ENCODE data around the gene APOC4. TPM values are rescaled to one million over a fixed set of nuclear protein-coding genes. Genes with fewer than 3 reads are reported as not detected.
A peak's percentile ranks its signal among the peaks of the same experiment; 100 is the strongest.
"Not testable (repeated sequence)": the region's sequence is repeated elsewhere in the genome, so short reads cannot be mapped to it uniquely, and the experiment has no call there.

Gene APOC4
- total RNA-seq, 1 experiment from 2014 or later: not detected

- no peak for TF ChIP-seq CTCF (IDR thresholded peaks at IDR 0.05; ENCODE audit: unreplicated experiment)
- intact Hi-C loops (cut with micrococcal nuclease): no loop called here
- ChIA-PET POLR2A (no interaction called here), CTCF (interaction anchor here (0.5 to 2.6 kb wide), 2 partner anchors 10 to 92 kb away, joined by 3 to 14 read pairs; no protein-coding TSS in a partner anchor)
- no peak for DNase-seq (ENCODE audit: unreplicated experiment)
- Mint-ChIP-seq H3K4me1 (ENCODE audit: insufficient read depth, unreplicated experiment) (peaks cover 16% of the 10 kb centered on the region), H3K27ac (ENCODE audit: low read depth, unreplicated experiment) (peak overlapping the region; percentile 18), H3K9me3 (ENCODE audit: unreplicated experiment) (no peaks in the 10 kb centered on the region), H3K27me3 (ENCODE audit: insufficient read depth, unreplicated experiment) (no peaks in the 10 kb centered on the region), H3K36me3 (ENCODE audit: insufficient read depth, unreplicated experiment) (peaks cover 72% of the 10 kb centered on the region), H3K4me3 (ENCODE audit: unreplicated experiment) (no peak overlapping the region)
- no TSS peak for BruUV-seq (replicated peaks)
Measured at GRCh38 chr19:44961821-44962220, 19.8 kb downstream of the APOC4 start.

GRCh38 chr19:44968118-44968517 lies 26.1 kb downstream of the APOC4 start:
- Mint-ChIP-seq H3K4me1 (ENCODE audit: insufficient read depth, unreplicated experiment) (no peaks in the 10 kb centered on the region), H3K27ac (ENCODE audit: low read depth, unreplicated experiment) (no peak overlapping the region), H3K4me3 (ENCODE audit: unreplicated experiment) (no peak overlapping the region), H3K36me3 (ENCODE audit: insufficient read depth, unreplicated experiment) (peaks cover 70% of the 10 kb centered on the region), H3K27me3 (ENCODE audit: insufficient read depth, unreplicated experiment) (no peaks in the 10 kb centered on the region), H3K9me3 (ENCODE audit: unreplicated experiment) (no peaks in the 10 kb centered on the region)
- TF ChIP-seq CTCF (IDR thresholded peaks at IDR 0.05; ENCODE audit: unreplicated experiment): no peak
- no TSS peak for BruUV-seq (replicated peaks)
- ChIA-PET CTCF (interaction anchor here (0.6 to 1.3 kb wide), 2 partner anchors 92 to 404 kb away, joined by 4 to 5 read pairs; no protein-coding TSS in a partner anchor), POLR2A (no interaction called here)
- no peak for DNase-seq (ENCODE audit: unreplicated experiment)
- intact Hi-C loops (cut with micrococcal nuclease): no loop called here

- Mint-ChIP-seq H3K4me3 (ENCODE audit: unreplicated experiment) (no peak overlapping the region), H3K27ac (ENCODE audit: low read depth, unreplicated experiment) (no peak overlapping the region), H3K4me1 (ENCODE audit: insufficient read depth, unreplicated experiment) (no peaks in the 10 kb centered on the region), H3K36me3 (ENCODE audit: insufficient read depth, unreplicated experiment) (peaks cover 70% of the 10 kb centered on the region), H3K9me3 (ENCODE audit: unreplicated experiment) (no peaks in the 10 kb centered on the region), H3K27me3 (ENCODE audit: insufficient read depth, unreplicated experiment) (no peaks in the 10 kb centered on the region)
- CTCF ChIA-PET: interaction anchor here (0.6 to 1.6 kb wide), 3 partner anchors 9 to 404 kb away, joined by 4 to 5 read pairs (median 5); no protein-coding TSS in a partner anchor
- BruUV-seq (replicated peaks): no TSS peak
- POLR2A ChIA-PET: no interaction called here
- intact Hi-C loops (cut with micrococcal nuclease): no loop called here
- no peak for DNase-seq (ENCODE audit: unreplicated experiment)
- TF ChIP-seq CTCF (IDR thresholded peaks at IDR 0.05; ENCODE audit: unreplicated experiment): no peak
Measured at GRCh38 chr19:44968670-44969069, 26.6 kb downstream of the APOC4 start.

- no peak for DNase-seq (ENCODE audit: unreplicated experiment)
- Mint-ChIP-seq H3K27ac (ENCODE audit: low read depth, unreplicated experiment) (no peak overlapping the region), H3K9me3 (ENCODE audit: unreplicated experiment) (no peaks in the 10 kb centered on the region), H3K4me3 (ENCODE audit: unreplicated experiment) (no peak overlapping the region), H3K27me3 (ENCODE audit: insufficient read depth, unreplicated experiment) (no peaks in the 10 kb centered on the region), H3K4me1 (ENCODE audit: insufficient read depth, unreplicated experiment) (no peaks in the 10 kb centered on the region), H3K36me3 (ENCODE audit: insufficient read depth, unreplicated experiment) (peaks cover 70% of the 10 kb centered on the region)
- BruUV-seq (replicated peaks): no TSS peak
- intact Hi-C loops (cut with micrococcal nuclease): no loop called here
- no peak for TF ChIP-seq CTCF (IDR thresholded peaks at IDR 0.05; ENCODE audit: unreplicated experiment)
- POLR2A ChIA-PET: no interaction called here
- CTCF ChIA-PET: interaction anchor here (1.3 to 1.6 kb wide), 2 partner anchors 9 to 90 kb away, joined by 5 read pairs; no protein-coding TSS in a partner anchor
Measured at GRCh38 chr19:44969437-44969836, 27.4 kb downstream of the APOC4 start.

GRCh38 chr19:44971451-44971850 lies 29.4 kb downstream of the APOC4 start:
- POLR2A ChIA-PET; H3K27ac Mint-ChIP-seq (ENCODE audit: low read depth, unreplicated experiment); BruUV-seq (replicated peaks); H3K4me1 Mint-ChIP-seq (ENCODE audit: insufficient read depth, unreplicated experiment); H3K4me3 Mint-ChIP-seq (ENCODE audit: unreplicated experiment); intact Hi-C loops (cut with micrococcal nuclease); H3K9me3 Mint-ChIP-seq (ENCODE audit: unreplicated experiment); DNase-seq (ENCODE audit: unreplicated experiment); H3K27me3 Mint-ChIP-seq (ENCODE audit: insufficient read depth, unreplicated experiment): not testable (repeated sequence)
- CTCF ChIA-PET: interaction anchor here (0.6 to 1.2 kb wide), 3 partner anchors 88 to 201 kb away, joined by 3 to 4 read pairs (median 3); no protein-coding TSS in a partner anchor
- H3K36me3 Mint-ChIP-seq (ENCODE audit: insufficient read depth, unreplicated experiment): peaks cover 70% of the 10 kb centered on the region

All from MCF 10A (cell line).